Lower leg skin (tissue), 4 donors: ENCODE measurements around the gene RNF20. TPM values are rescaled to one million over a fixed set of nuclear protein-coding genes. Genes with fewer than 3 reads are reported as not detected.

Experiments
- DNase-seq, 2 donors: peaks; one replicate each; pipeline ENCODE4 v3.0.0-alpha.2; 2019; ENCODE audit warnings: low spot score in 2 of 2
- H3K4me3 ChIP-seq: fragments of 200-600 bp; sonication (generic); 2 replicates; pipeline ENCODE4 v1.5.1; 2017; ENCODE audit warnings: mild to moderate bottlenecking, low read depth; ENCODE audit not compliant: poor library complexity, severe bottlenecking
- POLR2A ChIP-seq, 2 donors: fragments of 450-650 bp; IDR thresholded peaks; one replicate each; pipeline ENCODE4 v1.6.1; 2016 to 2017; ENCODE audit warnings: antibody characterized with exemption in 2 of 2, mild to moderate bottlenecking in 1 of 2, moderate library complexity in 1 of 2
- WGBS, 2 donors: methylation state at CpG; one replicate each; pipeline ENCODE4 v1.1.5; 2018; 5-methylcytosine and 5-hydroxymethylcytosine counted together
- intact Hi-C: fragments of 100-400 bp; cut with DNase I; formaldehyde crosslinking; loops from one replicate; pipeline ENCODE4 v1.15.0; 2023; ENCODE audit warnings: low total_unique reads
- total RNA-seq, 4 donors: library from RNA; depleted of rRNA; stranded (reverse); fragments of >200 nt; gene quantifications; one replicate each; pipeline ENCODE4 v1.1.0, GENCODE V29; 2016
- TF ChIP-seq, protein P1 (sequence below), 3 donors: fragments of 450-650 bp; IDR thresholded peaks; one replicate each; pipeline ENCODE4 v1.5.1; 2016; ENCODE audit warnings: antibody characterized with exemption in 3 of 3, mild to moderate bottlenecking in 3 of 3, moderate library complexity in 2 of 3

The RNF20 gene
- total RNA-seq, 4 donors from 2014 or later = 21.6 to 25.0 (median 23.1) TPM

DNA sequence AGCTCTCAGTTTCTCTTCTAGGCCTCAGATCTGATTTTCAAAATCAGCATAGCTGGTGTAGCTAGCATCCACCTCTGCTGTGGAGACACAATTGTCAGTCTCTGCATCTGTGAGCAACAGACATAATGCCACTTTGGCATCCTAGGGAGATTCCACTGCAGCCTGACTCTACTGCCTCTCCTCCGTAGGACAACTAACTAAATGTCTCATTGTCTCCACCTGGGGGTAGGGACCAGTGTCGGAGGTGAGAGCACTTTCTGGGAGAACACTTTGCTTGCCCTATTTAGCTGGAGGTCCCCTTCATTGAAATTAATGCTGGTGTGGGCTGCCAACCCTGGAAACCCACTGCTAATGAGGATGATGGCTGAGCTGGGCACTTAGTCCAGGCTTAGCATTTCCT lies 59.7 kb downstream of the RNF20 start:
- DNase-seq = no peak
- intact Hi-C loops = no loop called here
- WGBS, 2 donors = 77 to 83% methylated on average over 2 of the region's 2 CpGs
- H3K4me3 ChIP-seq = no peak overlapping the region
- TF ChIP-seq POLR2A (IDR thresholded peaks at IDR 0.05) = no peak
- TF ChIP-seq, protein P1, sequence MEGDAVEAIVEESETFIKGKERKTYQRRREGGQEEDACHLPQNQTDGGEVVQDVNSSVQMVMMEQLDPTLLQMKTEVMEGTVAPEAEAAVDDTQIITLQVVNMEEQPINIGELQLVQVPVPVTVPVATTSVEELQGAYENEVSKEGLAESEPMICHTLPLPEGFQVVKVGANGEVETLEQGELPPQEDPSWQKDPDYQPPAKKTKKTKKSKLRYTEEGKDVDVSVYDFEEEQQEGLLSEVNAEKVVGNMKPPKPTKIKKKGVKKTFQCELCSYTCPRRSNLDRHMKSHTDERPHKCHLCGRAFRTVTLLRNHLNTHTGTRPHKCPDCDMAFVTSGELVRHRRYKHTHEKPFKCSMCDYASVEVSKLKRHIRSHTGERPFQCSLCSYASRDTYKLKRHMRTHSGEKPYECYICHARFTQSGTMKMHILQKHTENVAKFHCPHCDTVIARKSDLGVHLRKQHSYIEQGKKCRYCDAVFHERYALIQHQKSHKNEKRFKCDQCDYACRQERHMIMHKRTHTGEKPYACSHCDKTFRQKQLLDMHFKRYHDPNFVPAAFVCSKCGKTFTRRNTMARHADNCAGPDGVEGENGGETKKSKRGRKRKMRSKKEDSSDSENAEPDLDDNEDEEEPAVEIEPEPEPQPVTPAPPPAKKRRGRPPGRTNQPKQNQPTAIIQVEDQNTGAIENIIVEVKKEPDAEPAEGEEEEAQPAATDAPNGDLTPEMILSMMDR (IDR thresholded peaks at IDR 0.05) = no peak

DNA sequence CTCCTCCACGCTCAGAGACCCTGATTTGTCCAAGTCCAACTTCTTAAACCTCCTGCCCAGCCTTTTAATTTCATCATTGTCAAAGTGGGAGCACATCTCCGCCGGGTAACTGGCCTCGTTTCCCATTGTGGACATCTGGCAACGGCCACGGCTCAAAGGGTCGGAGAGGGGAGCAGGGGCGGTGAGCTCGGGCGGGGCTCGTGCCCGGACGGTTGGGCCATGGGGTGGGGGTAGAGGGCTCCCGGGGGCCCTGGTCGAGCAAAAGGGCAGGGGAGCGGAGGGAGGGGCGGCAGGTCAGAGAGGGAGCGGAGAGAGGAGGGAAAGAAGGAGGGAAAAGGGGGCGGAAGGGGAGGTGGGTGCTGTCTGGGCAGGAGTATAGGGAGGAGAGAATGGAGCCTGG lies 61.1 kb downstream of the RNF20 start, which contains the start of gene PPP3R2:
PPP3R2 (minus strand) TSS at position 174 of the 400 bp plus-strand sequence; CDS start at position 126, 48 bp downstream.
- TF ChIP-seq POLR2A (IDR thresholded peaks at IDR 0.05) = no peak
- TF ChIP-seq, protein P1 (IDR thresholded peaks at IDR 0.05) = no peak
- WGBS, 2 donors = 91 to 94% methylated on average over 19 of the region's 19 CpGs
- no peak for DNase-seq
- no peak within 1 kb of the TSS for H3K4me3 ChIP-seq
- intact Hi-C loops = no loop called here

DNA sequence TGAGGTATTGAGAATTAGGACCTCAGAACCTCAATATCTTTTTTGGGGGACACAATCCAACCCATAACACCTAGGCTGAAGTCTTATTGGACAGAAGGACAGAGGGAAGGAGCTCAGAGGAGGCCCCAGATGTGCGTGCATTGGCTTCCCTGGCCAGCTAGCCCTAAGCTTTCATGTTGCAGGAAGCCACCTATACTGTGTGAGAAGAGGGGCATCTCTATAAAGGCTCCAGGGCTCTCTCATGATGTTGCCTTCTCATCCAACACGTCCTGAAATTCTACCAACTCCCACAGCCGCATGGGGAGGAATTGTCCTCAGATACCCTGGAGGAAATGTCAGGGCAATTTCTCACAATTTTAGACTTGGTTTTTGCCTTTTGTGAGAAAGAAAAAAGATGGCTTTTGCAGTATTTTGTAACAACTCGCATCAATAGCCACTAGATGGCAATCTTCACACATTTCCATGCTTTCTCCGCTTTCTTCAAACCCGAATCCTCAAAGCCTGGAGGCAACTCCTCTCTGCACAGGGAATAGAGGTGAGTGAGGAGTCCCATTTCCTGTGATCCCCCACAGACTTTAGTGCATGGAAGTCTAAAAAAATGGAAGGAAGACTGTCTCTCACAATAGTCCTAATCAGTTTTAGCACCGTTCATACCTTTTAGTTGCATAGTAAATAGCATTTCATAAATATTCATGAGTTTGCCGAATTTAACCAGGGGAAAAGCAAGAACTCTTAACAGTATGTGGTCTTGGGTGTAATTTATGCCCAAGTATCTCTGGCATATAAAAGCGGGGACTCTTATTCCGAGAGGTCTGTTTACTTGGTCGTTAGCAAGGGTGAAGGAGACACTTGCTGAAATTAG lies 68.5 kb downstream of the RNF20 start:
- WGBS, 2 donors = 17 to 20% methylated on average over 11 of the region's 11 CpGs
- intact Hi-C loops = loop anchor here (10.0 kb wide), 1 partner anchor 1007 kb away; no protein-coding TSS in a partner anchor
- H3K4me3 ChIP-seq = no peak overlapping the region
- TF ChIP-seq, protein P1 (IDR thresholded peaks at IDR 0.05) = no peak
- TF ChIP-seq POLR2A (IDR thresholded peaks at IDR 0.05) = no peak
- DNase-seq = no peak

DNA sequence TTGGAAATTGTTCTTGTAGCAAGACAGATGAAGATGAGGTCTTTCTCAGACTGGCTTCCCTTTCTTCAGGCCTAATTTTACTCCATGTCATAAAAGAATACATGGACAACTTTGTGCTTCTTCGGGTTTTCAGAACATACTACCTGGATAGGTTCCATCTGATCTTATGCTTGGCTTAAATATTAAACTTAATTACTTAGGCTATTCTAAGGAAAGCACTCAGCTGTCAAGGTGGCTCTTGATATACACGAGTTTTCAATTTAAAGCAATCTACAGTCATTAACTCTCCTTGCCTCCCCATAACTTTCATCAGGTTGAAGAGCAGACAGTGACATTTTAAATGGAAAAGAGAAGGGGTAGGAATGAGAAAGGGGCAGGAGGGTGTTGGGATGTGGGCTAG lies 70.6 kb downstream of the RNF20 start:
- intact Hi-C loops = loop anchor here (10.0 kb wide), 1 partner anchor 1009 kb away; no protein-coding TSS in a partner anchor
- DNase-seq = no peak
- H3K4me3 ChIP-seq = no peak overlapping the region
- WGBS, 2 donors = 61 to 68% methylated on average over 2 of the region's 2 CpGs
- TF ChIP-seq POLR2A (IDR thresholded peaks at IDR 0.05) = no peak
- TF ChIP-seq, protein P1 (IDR thresholded peaks at IDR 0.05) = no peak

DNA sequence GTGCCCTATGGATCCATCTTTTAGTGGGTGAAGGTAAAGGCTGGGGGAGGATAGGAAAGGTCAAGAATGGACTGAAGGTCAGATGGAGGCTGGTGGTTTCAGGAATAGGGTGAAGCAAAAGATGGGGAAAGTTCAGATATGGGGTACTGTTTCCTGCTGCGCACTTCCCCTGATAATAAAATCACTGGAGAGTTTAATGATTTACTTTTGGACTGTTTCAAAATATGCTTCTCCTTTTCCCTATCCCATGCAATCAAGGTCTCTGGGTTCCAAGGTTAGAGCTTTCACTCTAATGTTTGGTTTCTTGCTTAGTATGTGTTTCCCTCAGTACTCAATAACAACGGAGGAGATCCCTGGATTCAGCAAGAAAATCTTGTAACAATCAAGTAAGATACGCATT lies 71.9 kb downstream of the RNF20 start:
- 88 to 91% methylated on average over 3 of the region's 3 CpGs for WGBS, 2 donors
- H3K4me3 ChIP-seq = no peak overlapping the region
- TF ChIP-seq, protein P1 (IDR thresholded peaks at IDR 0.05) = no peak
- no peak for TF ChIP-seq POLR2A (IDR thresholded peaks at IDR 0.05)
- intact Hi-C loops = loop anchor here (10.0 kb wide), 1 partner anchor 1011 kb away; no protein-coding TSS in a partner anchor
- DNase-seq = no peak

Other genes starting within 250 kb of the RNF20 start
- not detected for gene BAAT, start 148.8 kb upstream of the RNF20 start, total RNA-seq
- gene MRPL50, start 135.2 kb upstream of the RNF20 start, total RNA-seq = 1 to 10 TPM; 3.8 to 9.3 (median 7.5) TPM
- gene ZNF189, start 135.0 kb upstream of the RNF20 start, total RNA-seq = 10 to 100 TPM; 10.2 to 12.8 (median 11.5) TPM
- under 1 TPM in 1 of 4 donors, not detected in 3; 0.52 TPM for gene ALDOB, start 98.1 kb upstream of the RNF20 start, total RNA-seq
- gene PPP3R2, start 61.1 kb downstream of the RNF20 start, total RNA-seq = not detected
- gene GRIN3A, start 204.8 kb downstream of the RNF20 start, total RNA-seq = not detected